SK-N-DZ (cell line): ENCODE measurements around the gene STPG1.
A peak's percentile ranks its signal among the peaks of the same experiment; 100 is the strongest.

Experiments used
- DNase-seq: peaks from one replicate; pipeline ENCODE4 v3.0.0-alpha.2; 2015; ENCODE audit warnings: low spot score

STPG1 gene

GRCh38 chr1:24392982-24393650 is 20.5 kb downstream of the STPG1 start:
- no peak for DNase-seq

DNA sequence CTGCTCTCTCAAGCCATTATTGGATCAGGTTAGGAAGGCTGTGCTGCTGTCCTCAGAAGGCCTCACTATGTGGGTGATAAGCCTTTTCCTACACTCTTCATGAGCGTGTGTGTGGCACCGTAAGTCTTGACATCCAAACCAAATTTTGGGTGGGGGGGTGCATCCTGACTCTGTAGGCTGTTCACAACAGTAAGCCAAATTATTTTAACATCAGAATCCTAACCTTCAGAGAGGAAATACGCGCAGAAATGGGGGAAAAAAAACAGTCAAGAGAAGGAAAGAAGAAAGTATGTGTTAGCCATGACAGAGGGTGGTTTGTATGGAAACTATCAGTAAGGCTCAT is 21.0 kb downstream of the STPG1 start:
- no peak for DNase-seq

DNA sequence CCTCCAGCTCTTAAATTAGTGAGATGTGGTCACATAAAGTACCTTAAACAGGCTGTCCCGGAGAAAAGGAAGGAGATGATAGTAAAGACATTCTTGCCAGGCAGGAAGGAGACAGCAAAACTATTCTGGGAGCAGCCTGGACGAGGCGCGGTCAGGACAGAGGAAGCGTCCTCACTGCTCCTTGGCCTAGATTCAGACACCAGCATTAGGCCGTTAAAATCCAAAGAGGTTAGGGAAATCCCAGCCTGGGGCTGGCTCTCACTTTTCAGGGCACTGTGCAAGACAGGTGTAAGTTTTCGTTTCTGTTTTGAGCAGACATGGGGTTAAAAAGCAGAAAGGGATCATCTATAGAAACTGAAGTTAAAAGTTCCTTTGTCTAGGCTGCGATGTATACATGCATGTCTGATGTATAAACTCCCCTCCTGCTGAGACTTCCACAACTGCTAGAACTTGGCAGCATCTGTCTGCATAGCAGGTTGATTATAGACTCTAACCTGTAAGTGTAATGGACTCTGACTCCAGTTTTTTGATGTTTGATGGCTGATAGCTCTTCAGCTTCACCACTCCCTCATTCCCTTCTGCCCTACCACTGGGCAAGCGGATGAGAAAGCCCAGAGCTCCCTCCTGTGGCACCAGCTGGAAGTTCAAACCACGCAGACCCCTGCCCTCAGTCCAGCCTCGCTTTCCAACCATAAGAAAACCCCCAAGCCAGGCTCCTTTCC is 21.5 kb downstream of the STPG1 start:
- DNase-seq, result peak; percentile 35

DNA sequence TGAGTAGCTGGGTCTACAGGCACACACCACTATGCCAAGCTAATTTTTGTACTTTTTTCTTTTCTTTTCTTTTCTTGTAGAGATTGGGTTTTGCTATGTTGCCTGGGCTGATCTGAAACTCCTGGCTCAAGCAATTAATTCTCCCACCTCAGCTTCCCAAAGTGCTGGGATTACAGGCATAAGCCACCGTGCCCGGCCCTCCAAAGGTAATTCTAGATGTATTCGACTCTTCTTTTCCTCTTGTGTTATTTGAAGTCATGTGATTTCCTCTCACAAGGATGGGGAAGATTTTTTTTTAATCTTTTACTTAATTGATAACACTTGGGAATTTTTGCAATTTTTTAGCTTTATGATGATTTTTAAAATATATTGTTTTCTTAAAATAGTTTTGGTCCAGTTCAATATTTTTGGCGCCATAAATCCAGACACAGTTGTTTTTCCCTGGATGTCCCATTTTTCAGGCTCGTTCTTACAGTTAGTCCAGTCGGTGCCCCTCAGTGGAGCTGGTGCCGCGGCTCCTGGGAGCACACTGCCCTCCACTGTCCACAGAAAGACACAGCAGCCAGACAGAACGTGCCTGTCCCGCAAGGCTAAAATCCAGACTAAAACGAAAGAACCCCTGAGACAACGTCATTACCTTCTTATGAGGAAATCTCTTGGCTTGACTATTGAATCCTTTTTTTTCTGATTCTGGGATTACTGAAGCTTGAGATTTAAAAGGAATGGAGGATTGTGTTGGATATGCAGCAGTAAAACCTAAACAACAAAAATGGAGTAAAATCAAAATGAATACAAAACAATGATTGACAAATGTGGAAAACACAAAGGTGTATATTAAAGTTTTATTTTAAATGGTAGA is 22.4 kb downstream of the STPG1 start:
- DNase-seq, result peak; percentile 59

DNA sequence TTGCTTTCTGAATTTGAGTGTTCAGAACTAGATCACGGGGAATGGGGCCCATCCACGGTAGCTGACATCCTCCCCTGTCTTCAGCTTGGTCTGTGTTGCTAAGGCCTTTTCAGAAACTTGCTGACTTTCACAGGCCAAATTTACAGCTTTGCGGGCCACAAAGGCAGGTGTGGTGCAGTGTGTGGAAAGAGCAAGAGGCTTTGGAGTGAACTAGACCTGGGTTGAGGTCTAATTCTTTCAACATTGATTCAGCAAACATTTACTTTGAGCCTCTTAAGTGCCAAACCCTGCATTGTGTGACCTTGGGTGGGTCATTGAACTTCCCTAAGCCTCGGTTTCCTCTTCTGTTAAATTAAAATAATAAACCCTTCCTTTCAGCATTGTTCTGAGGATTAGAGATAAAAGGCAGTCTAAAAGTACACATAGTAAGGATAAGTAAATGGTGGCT is 24.3 kb downstream of the STPG1 start:
- DNase-seq, result no peak

- no peak for DNase-seq
Measured at GRCh38 chr1:24388331-24388885, 25.2 kb downstream of the STPG1 start.

- DNase-seq, result no peak
Measured at GRCh38 chr1:24387636-24388175, 25.9 kb downstream of the STPG1 start.

DNA sequence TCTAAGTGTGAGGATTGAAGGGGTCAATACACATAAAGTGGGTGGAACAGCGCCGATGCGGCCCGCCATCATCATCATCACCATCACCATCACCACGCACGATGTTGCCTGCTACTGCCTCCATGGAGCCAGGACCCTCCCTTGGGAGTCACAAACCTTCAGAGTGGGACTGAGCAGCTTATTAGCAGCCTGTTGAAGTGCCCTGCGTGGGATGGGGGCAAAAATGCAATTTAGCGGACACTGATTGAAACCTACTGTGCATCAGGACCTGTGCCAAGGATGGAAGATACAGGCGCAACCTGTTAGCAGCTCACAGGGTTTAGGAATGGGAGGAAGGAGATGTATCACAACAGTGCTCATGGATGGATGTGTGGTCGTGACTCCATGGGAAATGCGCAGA is 26.7 kb downstream of the STPG1 start:
- DNase-seq, result no peak

- no peak for DNase-seq
Measured at GRCh38 chr1:24386241-24386640, 27.3 kb downstream of the STPG1 start.

DNA sequence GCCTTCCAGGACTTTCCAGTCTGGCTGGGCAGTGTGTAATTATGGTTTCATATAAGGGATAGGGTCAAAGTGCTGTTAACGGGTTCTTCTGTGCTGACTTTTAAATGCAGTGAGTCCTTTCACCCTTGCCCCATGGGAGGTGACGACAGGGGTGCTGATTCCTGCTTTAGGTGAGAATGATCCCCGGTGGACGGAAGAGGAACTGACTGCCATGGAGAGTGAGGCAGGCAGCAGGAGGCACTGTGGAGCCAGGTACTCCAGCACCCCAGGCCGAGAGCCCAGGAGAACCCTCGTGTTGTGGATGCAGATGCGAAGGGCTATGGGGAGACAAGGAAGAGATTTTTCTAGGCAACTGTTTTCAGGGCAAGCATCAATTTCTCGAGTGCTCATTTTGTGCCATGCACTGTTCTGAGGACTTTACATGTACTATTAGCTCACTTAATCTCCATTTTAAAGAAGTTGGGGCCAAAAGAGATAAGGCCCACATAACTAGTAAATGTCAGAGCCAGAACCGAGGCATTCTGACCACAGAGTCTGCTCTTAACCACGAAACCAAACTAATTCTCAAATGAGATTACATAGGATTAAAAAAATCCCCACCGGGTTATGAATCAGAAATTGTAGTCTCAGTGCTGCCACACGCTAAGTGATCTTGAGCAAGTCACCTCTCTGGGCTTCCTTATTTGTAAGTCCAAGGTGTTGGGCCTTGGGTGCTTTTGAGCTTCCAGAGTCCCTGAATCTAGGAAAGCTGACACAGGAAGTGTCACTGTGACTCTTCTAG is 28.2 kb downstream of the STPG1 start:
- no peak for DNase-seq

GRCh38 chr1:24384251-24385090 is 29.1 kb downstream of the STPG1 start:
- no peak for DNase-seq

- no peak for DNase-seq
Measured at GRCh38 chr1:24383381-24383940, 30.1 kb downstream of the STPG1 start.

DNA sequence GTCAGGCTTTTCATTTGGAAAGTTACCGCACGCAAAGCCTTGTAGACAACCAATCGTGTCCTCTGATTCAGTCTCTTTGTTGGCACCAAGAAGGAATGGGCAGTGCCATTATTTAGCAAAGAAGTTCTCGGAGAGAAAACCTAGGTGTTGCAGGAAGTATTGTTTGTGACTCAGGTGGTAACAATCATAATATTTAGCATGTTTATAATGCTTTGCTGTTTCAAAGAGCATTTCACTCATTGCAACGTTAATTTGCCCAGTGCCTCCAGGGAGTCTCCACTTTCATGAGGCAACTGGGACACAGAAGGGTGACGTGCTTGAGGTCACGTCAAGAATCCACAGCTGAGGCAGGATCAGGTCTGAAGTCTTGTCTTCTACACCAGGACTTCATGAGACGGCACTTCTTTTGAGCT is 31.4 kb downstream of the STPG1 start:
- no peak for DNase-seq

DNA sequence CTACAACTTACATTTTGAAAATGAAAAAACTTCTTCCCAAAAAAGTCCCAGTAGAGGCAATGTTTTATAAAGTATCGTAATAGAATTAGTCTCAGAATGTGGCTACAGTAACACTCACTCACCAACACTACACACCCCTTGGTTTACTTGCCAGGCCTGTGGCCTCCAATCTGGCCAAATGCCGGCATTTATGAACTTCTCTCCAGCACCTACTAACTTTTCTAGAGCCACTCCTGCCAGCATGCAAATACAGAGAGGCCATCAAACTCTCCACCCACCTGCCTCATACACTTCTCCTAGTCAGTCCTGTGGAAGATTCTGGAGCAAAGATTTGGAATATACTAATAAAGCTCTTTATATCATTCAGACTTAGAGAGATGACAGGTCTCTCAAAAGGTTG is 32.3 kb downstream of the STPG1 start:
- DNase-seq, result no peak

- no peak for DNase-seq
Measured at GRCh38 chr1:24380508-24380907, 33.1 kb downstream of the STPG1 start.

DNA sequence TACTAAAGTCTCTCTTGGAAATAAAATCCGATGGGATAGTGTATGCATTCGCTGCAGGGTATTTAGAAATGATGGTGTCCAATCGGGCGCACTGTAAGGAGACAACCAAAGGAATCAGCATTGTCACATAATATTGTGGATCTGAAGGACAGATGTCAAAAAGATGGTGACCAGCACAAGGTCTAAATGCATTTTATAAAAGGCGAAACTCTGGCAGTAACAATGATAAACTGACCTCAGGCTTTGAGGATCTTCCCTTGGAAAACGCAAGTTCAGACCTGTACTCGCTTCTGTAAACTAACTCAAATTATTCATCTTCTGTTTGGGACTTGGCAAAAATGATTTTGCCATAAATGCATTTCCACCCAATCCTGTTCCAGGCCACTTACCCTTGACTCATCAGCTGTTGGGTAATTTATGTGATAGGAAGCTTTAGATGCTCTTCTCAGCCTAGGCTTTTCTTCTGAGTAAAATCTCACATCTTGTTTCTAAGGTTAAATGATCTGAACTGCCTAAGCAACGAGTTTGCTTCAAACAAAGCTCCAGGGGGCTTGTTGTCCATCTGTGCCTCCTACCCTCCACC is 33.8 kb downstream of the STPG1 start:
- no peak for DNase-seq

- no peak for DNase-seq
Measured at GRCh38 chr1:24374891-24375786, 38.4 kb downstream of the STPG1 start.

GRCh38 chr1:24373710-24374109 is 39.9 kb downstream of the STPG1 start:
- DNase-seq, result no peak
